ENCODE results near the gene ING5. TPM values are rescaled to one million over a fixed set of nuclear protein-coding genes. Genes with fewer than 3 reads are reported as not detected.

The ING5 gene
- total RNA-seq, 3 donors from 2014 or later, result 24.6 to 52.3 (median 35.1) TPM

- intact Hi-C loops (cut with DNase I, micrococcal nuclease), result no loop called here
These were observed 554 bp downstream of the ING5 start for GRCh38 chr2:241702155-241703031.

GRCh38 chr2:241703032-241703604 is 1.3 kb downstream of the ING5 start:
- ATAC-seq (no peak), DNase-seq (peak in 1 of 3 donors; percentile 19)
- intact Hi-C loops (cut with DNase I, micrococcal nuclease), result no loop called here
- no peaks in the 10 kb centered on the region for H3K9me3 ChIP-seq
- H3K4me1 ChIP-seq (ENCODE audit: low read depth), result peaks cover 7% of the 10 kb centered on the region
- TF ChIP-seq, protein P1, sequence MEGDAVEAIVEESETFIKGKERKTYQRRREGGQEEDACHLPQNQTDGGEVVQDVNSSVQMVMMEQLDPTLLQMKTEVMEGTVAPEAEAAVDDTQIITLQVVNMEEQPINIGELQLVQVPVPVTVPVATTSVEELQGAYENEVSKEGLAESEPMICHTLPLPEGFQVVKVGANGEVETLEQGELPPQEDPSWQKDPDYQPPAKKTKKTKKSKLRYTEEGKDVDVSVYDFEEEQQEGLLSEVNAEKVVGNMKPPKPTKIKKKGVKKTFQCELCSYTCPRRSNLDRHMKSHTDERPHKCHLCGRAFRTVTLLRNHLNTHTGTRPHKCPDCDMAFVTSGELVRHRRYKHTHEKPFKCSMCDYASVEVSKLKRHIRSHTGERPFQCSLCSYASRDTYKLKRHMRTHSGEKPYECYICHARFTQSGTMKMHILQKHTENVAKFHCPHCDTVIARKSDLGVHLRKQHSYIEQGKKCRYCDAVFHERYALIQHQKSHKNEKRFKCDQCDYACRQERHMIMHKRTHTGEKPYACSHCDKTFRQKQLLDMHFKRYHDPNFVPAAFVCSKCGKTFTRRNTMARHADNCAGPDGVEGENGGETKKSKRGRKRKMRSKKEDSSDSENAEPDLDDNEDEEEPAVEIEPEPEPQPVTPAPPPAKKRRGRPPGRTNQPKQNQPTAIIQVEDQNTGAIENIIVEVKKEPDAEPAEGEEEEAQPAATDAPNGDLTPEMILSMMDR (IDR thresholded peaks at IDR 0.05), result no peak
- no peak overlapping the region for H3K4me3 ChIP-seq
- no peaks in the 10 kb centered on the region for H3K36me3 ChIP-seq (ENCODE audit: low read depth)

More at GRCh38 chr2:241702155-241703031, 554 bp downstream of the ING5 start:
- Histone ChIP-seq H3K4me3 (peak overlapping the region; percentile 50), H3K36me3 (ENCODE audit: low read depth) (no peaks in the 10 kb centered on the region), H3K9me3 (no peaks in the 10 kb centered on the region), H3K4me1 (ENCODE audit: low read depth) (peaks cover 7% of the 10 kb centered on the region)
- peak; percentile 89 for ATAC-seq
- peak; percentile 82 to 92 (median 89) for DNase-seq
- TF ChIP-seq, protein P1 (IDR thresholded peaks at IDR 0.05), result no peak

DNA sequence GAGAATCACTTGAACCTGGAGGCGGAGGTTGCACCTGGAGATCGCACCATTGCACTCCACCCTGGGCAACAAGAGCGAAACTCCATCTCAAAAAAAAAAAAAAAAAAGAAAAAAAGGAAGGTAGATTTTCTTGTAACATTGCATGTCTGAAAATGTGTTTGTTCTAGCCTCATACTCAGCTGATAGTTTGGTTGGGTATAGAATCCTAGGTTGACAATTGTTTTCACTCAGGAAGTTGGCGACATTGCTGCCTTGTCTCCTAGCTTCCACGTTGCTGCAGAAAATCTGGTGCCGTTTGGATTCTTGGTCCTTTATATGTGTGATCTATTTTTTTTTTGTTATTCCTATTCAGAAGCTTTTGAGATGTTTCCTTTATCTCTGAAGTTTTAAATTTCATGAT is 4.7 kb downstream of the ING5 start:
- peaks cover under 1% of the 10 kb centered on the region for H3K36me3 ChIP-seq (ENCODE audit: low read depth)
- intact Hi-C loops (cut with DNase I, micrococcal nuclease), result no loop called here

GRCh38 chr2:241708879-241709278 is 7.0 kb downstream of the ING5 start:
- no peaks in the 10 kb centered on the region for H3K9me3 ChIP-seq
- DNase-seq, result no peak
- intact Hi-C loops (cut with DNase I, micrococcal nuclease), result no loop called here
- no peaks in the 10 kb centered on the region for H3K4me1 ChIP-seq (ENCODE audit: low read depth)
- no peak overlapping the region for H3K4me3 ChIP-seq
- ATAC-seq, result no peak
- peaks cover 8% of the 10 kb centered on the region for H3K36me3 ChIP-seq (ENCODE audit: low read depth)
- TF ChIP-seq, protein P1 (IDR thresholded peaks at IDR 0.05), result no peak

More for the DNA sequence above, 4.7 kb downstream of the ING5 start:
- Histone ChIP-seq H3K4me3 (no peak overlapping the region), H3K4me1 (ENCODE audit: low read depth) (peaks cover 7% of the 10 kb centered on the region), H3K9me3 (no peaks in the 10 kb centered on the region)
- no peak for DNase-seq
- TF ChIP-seq, protein P1 (IDR thresholded peaks at IDR 0.05), result no peak
- no peak for ATAC-seq

- intact Hi-C loops (cut with DNase I, micrococcal nuclease), result no loop called here
- TF ChIP-seq, protein P1 (IDR thresholded peaks at IDR 0.05), result no peak
- H3K36me3 ChIP-seq (ENCODE audit: low read depth), result peaks cover 8% of the 10 kb centered on the region
These were observed 17.3 kb downstream of the ING5 start for GRCh38 chr2:241719093-241719492.

More at GRCh38 chr2:241719093-241719492, 17.3 kb downstream of the ING5 start:
- no peaks in the 10 kb centered on the region for H3K4me1 ChIP-seq (ENCODE audit: low read depth)
- H3K4me3 ChIP-seq, result no peak overlapping the region
- DNase-seq (no peak), ATAC-seq (no peak)
- peaks cover 4% of the 10 kb centered on the region for H3K9me3 ChIP-seq
